Measurements from ENCODE around the gene COP1.

DNA sequence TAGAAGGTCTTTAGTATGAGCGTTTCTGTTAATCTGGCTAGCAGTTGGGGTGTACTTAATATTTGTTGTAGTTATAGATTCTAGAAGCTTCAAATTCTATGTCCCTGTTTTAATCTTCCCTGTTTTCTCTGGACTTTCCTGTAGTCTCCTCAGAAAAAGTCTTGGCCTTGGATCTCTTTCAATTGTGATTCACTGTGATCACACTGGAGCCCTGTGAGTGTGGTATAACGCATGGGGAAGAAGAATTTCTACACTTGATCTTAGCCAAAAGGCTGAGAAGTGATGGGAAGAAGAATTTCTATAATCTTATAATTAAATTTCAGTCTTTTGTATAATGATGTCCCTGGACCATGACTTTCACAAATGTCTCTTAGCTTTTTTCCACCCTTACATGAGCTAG, 36.7 kb upstream of the COP1 start:
- TF ChIP-seq ZNF7 (CRISPR knock-in tag; IDR thresholded peaks at IDR 0.05) (no peak), MAFG (CRISPR knock-in tag; IDR thresholded peaks at IDR 0.05) (no peak), EP300 (IDR thresholded peaks at IDR 0.05; ENCODE audit: low read depth in 2 of 2, low read length in 2 of 2) (no peak), EP300 (CRISPR knock-in tag; IDR thresholded peaks at IDR 0.05; ENCODE audit: borderline replicate concordance) (no peak)

All from HepG2 (cell line).